Lung (tissue), 12 donors: ENCODE measurements around the gene KCNK2. TPM values are rescaled to one million over a fixed set of nuclear protein-coding genes. Genes with fewer than 3 reads are reported as not detected.

ENCODE experiments used
- ATAC-seq: fragments of 200-7000 bp; cut with Tn5 transposase; one replicate; pipeline ENCODE4 v1.9.1; 2020; ENCODE audit warnings: moderate number of reproducible peaks; ENCODE audit not compliant: insufficient read depth, low FRiP score
- DNase-seq, 3 donors: peaks; one replicate each; pipeline ENCODE4 v3.0.0-alpha.2; 2013 to 2017
- H3K27ac ChIP-seq, 2 donors: one replicate each; pipeline ENCODE4 v1.5.1; 2013; ENCODE audit warnings: mild to moderate bottlenecking in 2 of 2, moderate library complexity in 2 of 2, control low read depth in 1 of 2, inconsistent platforms in 1 of 2, low read depth in 1 of 2, low read length in 1 of 2
- H3K27me3 ChIP-seq, 3 donors: one replicate each; pipeline ENCODE4 v1.5.1; 2013; ENCODE audit warnings: low read length in 2 of 3; ENCODE audit not compliant: control insufficient read depth in 3 of 3, insufficient read depth in 3 of 3
- H3K36me3 ChIP-seq, 4 donors: one replicate each; pipeline ENCODE4 v1.5.1; 2013; ENCODE audit warnings: low read length in 4 of 4, mild to moderate bottlenecking in 1 of 4, moderate library complexity in 1 of 4; ENCODE audit not compliant: control insufficient read depth in 4 of 4, insufficient read depth in 4 of 4
- H3K4me1 ChIP-seq, 5 donors: one replicate each; pipeline ENCODE4 v1.5.1; 2013; ENCODE audit warnings: low read length in 5 of 5, mild to moderate bottlenecking in 2 of 5, moderate library complexity in 1 of 5; ENCODE audit not compliant: control insufficient read depth in 5 of 5, insufficient read depth in 5 of 5
- H3K4me3 ChIP-seq: one replicate; pipeline ENCODE4 v1.5.1; 2013; ENCODE audit warnings: mild to moderate bottlenecking, control low read depth, moderate library complexity
- H3K9ac ChIP-seq, 2 donors: one replicate each; pipeline ENCODE4 v1.5.1; 2013; ENCODE audit warnings: low read length in 2 of 2, control low read depth in 1 of 2; ENCODE audit not compliant: insufficient read depth in 1 of 2
- H3K9me3 ChIP-seq, 4 donors: one replicate each; pipeline ENCODE4 v1.5.1; 2013; ENCODE audit warnings: low read length in 3 of 4, mild to moderate bottlenecking in 1 of 4, moderate library complexity in 1 of 4; ENCODE audit not compliant: control insufficient read depth in 4 of 4, insufficient read depth in 3 of 4
- CTCF ChIP-seq: IDR thresholded peaks from 2 replicates; pipeline ENCODE4 v1.5.1; 2012; ENCODE audit warnings: mild to moderate bottlenecking; ENCODE audit errors: control extremely low read depth, extremely low read depth
- WGBS, 2 donors: extraction: QIAGEN DNeasy Blood & Tissue Kit; methylation state at CpG; one replicate each; pipeline ENCODE4 v1.1.7; 2013; 5-methylcytosine and 5-hydroxymethylcytosine counted together
- polyA plus RNA-seq, 2 donors: library from polyadenylated mRNA; stranded (reverse); fragments of 200-250 nt; gene quantifications; one replicate each; pipeline ENCODE4 v1.2.1, GENCODE V29; 2013
- total RNA-seq, 2 donors: library from RNA; depleted of rRNA in 1 of 2; stranded (reverse); fragments of >200 nt in 1 of 2; gene quantifications; one replicate each; pipeline ENCODE4 v1.2.1, GENCODE V29; 2014 to 2021
- donor health status: control.
- donor health status: control.
- donor health status: Bipolar disorder and iron deficiency.
- donor health status: healthy.
- donor health status: DM: yes; HTN: yes; CAD: no.

Gene KCNK2
- total and polyA plus RNA-seq, 4 donors = 0.05 to 0.71 (median 0.18) TPM

- Histone ChIP-seq H3K27me3 (no peaks in the 10 kb centered on the region), H3K4me1 (peaks cover 0 to 10% (median 0%) of the 10 kb centered on the region in 5 donors), H3K27ac (no peak overlapping the region), H3K9me3 (no peaks in the 10 kb centered on the region), H3K4me3 (no peak overlapping the region), H3K36me3 (no peaks in the 10 kb centered on the region), H3K9ac (no peak overlapping the region)
- no peak for ATAC-seq
- peak; percentile 18 to 90 (median 84) for DNase-seq
- no peak for TF ChIP-seq CTCF
- WGBS, 2 donors = 46 to 53% methylated on average over 2 of the region's 2 CpGs
Observed at GRCh38 chr1:215277532-215277931, 195.0 kb downstream of the KCNK2 start.

- Histone ChIP-seq H3K36me3 (no peaks in the 10 kb centered on the region), H3K9ac (no peak overlapping the region), H3K4me1 (peaks cover 0 to 10% (median 0%) of the 10 kb centered on the region in 5 donors), H3K27me3 (no peaks in the 10 kb centered on the region), H3K9me3 (no peaks in the 10 kb centered on the region), H3K4me3 (no peak overlapping the region), H3K27ac (no peak overlapping the region)
- no peak for TF ChIP-seq CTCF
- WGBS, 2 donors = 70 to 91% methylated on average over 3 of the region's 3 CpGs
- no peak for DNase-seq
- no peak for ATAC-seq
Observed at GRCh38 chr1:215279682-215280081, 197.1 kb downstream of the KCNK2 start.

- ATAC-seq = no peak
- H3K9me3 ChIP-seq = no peaks in the 10 kb centered on the region
- H3K4me1 ChIP-seq = peaks cover 0 to 7% (median 0%) of the 10 kb centered on the region in 5 donors
- TF ChIP-seq CTCF = no peak
- WGBS, 2 donors = 69 to 76% methylated on average over 3 of the region's 3 CpGs
- no peak overlapping the region for H3K4me3 ChIP-seq
- H3K27ac ChIP-seq = no peak overlapping the region
- no peak for DNase-seq
- no peaks in the 10 kb centered on the region for H3K36me3 ChIP-seq
- H3K9ac ChIP-seq = no peak overlapping the region
- no peaks in the 10 kb centered on the region for H3K27me3 ChIP-seq
Observed at GRCh38 chr1:215282557-215282956, 200.0 kb downstream of the KCNK2 start.
